HG03460 (cell line): ENCODE results near the gene RNF125.
A peak's percentile ranks its signal among the peaks of the same experiment; 100 is the strongest.

ENCODE experiments used
- ATAC-seq: cut with Tn5 transposase; IDR thresholded peaks from one replicate; pipeline ENCODE4 v1.9.1; 2021; ENCODE audit not compliant: unreplicated experiment

Gene RNF125

GRCh38 chr18:32021756-32022564 is 3.3 kb downstream of the RNF125 start:
- no peak for ATAC-seq

GRCh38 chr18:32025744-32026143 is 7.1 kb downstream of the RNF125 start:
- ATAC-seq, result no peak

- no peak for ATAC-seq
These were observed 8.0 kb downstream of the RNF125 start for GRCh38 chr18:32026491-32027086.

DNA sequence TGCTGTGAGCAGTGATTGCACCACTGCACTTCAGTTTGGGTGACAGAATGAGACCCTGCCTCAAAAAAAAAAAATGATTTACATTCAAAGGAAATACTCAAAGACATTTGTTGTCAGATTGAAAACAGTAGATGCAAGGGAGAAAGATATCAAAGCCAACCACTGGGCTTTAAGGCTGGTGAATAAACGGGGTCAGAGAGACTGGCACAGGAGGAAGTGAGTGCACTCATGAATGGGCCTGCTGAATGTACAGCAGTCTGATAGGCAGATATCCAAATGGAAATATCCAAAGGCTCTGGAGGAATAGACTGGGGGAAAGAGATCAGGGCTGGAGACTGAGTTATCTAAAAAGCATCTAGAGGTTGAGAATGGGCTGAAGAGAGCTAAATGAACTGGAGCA is 10.9 kb downstream of the RNF125 start:
- no peak for ATAC-seq

- ATAC-seq, result no peak
These were observed 14.0 kb downstream of the RNF125 start for GRCh38 chr18:32032609-32033008.

DNA sequence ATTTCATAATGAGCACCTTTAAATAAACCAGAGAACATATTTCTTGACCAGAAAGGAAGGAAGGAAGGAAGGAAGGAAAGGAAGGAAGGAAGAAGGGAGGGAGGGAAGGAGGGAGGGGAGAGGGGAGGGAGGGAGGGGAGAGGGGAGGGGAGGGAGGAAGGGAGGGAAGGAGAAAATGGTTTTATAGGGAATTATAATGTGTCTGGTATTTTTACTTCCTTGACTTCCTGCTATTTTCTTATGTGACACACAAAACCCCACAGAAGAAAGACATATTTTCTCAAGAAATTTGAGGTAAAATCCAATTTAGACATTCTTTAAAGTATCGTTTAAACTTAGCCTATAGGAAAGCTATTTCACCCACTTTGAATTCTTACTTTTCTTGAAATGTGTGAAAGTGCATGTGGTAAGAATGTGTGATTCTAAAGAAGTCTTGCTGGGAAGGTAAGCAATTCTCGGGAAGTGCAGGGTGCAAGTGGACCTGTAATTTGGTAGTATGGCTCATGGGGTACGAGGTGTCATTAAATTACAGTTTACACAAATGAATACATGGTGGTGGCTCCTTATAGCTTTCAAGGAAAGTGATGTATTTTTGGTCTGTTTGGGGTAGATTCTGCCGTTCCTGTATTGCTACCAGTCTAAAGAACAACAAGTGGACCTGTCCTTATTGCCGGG is 18.0 kb downstream of the RNF125 start:
- ATAC-seq, result no peak

DNA sequence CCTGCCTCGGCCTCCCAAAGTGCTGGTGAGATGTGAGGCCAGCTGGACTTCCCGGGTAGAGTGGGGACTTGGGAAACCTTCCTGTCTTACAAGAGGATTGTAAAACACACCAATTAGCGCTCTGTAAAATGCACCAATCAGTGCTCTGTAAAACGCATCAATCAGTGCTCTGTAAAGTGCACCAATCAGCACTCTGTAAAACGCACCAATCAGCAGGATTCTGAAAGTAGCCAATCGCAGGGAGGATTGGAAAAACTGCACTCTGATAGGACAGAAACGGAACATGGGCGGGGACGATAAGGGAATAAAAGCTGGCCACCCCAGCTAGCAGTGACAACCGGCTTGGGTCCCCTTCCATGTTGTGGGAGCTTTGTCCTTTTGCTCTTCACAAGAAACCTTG is 19.0 kb downstream of the RNF125 start:
- ATAC-seq, result no peak

GRCh38 chr18:32040936-32041335 is 22.3 kb downstream of the RNF125 start:
- peak; percentile 84 for ATAC-seq

DNA sequence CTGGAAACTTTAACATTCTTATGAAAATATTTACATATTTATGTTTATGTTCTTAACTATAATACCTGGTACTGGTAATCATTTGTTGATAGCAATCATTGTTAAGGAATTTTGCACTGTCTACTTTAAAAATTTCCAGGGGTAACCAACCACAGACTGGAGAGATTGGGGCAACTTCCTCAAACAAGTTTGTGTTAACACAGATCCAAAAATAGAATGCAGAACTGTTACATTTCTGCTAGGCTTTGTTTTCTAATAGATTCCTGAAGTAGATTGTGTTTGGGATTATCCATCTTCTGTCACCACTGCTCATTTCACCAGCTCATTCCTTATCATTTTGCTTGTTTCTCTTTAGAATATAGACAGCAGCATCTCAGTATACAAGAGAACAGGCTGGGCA is 23.7 kb downstream of the RNF125 start:
- no peak for ATAC-seq

DNA sequence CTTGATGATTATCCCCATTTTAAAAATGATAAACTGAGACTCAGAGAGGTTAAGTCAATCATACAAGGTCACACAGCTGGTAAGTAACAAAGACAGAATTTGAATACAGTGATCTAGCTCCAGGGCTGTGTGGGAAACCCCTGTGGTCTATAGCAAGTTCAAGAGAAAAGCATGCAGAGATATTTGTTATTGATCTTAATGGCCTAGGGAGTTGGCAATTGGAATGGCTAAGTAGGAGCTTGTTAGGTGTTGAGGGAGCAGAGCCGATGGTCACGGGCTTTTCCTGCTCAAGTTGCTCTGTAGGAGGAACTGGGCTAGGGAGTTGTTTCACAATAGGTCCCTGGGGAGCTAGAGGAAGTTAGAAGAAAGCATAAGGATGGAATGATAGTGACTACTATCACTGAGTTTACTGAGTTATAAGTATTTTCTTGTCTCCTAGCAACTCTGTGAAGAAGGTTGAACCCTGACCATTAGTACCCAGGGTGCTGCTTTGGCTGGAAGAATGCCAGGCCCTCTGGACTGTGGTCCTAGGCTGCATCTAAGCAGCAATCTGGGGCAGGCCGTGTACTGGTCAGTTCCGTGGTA is 30.0 kb downstream of the RNF125 start:
- peak; percentile 64 for ATAC-seq

DNA sequence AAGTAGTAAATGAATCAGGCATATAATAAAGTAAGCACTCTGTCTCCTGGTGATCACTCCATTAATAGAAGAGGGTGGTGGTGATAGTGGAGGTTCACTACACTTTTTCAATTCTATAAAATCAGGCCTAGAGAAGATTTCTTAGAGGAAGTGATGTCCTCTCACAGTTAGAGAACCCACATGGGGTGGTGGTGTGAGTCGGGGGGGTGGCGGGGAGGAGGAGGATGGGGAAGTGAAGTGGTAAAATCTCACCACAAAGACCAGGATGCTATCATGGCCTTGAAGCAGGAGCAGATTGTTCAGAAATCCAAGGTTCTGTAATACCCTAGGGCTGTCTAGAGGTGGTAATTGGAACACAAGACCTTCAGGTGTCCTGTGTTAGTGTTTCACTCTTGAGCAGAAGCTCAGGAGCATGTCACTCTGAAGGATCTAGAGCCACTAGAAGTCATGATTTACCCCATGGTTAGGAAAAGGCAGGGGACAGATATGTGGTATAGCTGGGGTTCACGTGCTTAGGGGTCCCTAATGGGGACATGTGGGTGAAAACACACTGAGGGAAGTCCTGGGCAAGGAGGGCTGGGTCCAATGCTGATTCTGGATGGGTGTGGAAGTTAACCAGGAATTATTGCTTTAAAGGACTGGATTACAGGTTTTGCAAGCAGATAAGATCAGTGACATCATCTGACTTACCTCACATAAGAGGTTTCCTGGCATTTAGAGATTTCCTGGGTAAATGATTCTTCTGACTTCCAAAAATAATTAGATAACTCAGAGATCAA is 31.0 kb downstream of the RNF125 start:
- ATAC-seq, result peak; percentile 31

DNA sequence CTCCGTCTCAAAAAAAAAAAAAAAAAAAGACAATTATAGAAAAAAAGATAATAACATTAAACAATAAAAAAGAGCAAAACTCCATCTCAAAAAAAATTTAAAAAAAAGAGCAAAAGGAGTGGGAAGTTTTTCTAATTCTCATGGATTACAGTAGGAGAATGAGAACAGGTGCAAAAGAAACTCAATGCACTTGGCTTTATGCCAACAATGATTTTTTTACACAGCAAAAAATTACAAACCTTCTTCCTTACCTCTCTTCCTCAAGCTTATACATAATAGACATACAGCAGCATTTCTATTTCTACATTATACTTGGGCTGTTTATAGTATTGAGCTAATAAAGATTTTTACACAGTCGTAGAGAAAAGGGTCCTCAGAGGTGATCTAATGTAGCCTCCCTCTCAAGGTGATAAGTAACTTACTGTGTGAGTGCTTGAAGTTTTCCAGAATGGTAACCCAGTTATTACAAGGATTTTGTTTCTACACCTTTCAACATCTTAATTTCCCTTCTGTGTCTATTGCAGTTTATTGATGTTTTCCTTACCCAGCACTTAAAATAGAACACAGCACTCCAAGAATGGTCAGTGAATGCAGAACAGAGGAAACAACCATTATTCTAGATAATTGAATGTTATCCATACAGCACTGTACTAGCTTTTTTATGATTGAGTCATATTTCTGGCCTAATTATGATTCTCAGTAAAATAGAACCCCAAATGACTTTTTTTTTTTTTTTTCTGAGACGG is 38.2 kb downstream of the RNF125 start:
- ATAC-seq, result no peak

DNA sequence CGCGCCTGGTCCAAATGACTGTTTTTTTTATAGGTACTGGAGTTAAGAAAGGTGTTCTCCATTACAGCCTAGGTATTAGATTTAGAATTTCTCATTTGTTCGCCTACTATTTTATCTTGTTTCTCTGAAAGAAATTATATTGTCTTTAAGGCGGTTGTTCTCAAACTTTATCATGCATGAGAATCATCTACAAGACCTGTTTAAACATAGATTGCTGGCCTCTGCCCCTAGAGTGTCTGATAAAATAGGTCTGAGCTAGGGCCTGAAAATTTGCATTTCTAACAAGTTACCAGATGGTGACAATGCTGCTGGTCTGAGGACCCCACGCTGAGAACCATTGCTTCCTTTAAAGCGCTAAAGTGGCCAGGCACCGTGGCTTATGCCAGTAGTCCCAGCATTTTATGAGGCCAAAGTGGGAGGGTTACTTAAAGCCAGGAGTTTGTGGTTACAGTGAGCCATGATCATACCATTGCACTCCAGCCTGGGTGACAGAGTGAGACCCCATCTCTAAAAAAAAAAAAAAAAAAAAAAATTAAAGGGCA is 39.1 kb downstream of the RNF125 start:
- no peak for ATAC-seq

DNA sequence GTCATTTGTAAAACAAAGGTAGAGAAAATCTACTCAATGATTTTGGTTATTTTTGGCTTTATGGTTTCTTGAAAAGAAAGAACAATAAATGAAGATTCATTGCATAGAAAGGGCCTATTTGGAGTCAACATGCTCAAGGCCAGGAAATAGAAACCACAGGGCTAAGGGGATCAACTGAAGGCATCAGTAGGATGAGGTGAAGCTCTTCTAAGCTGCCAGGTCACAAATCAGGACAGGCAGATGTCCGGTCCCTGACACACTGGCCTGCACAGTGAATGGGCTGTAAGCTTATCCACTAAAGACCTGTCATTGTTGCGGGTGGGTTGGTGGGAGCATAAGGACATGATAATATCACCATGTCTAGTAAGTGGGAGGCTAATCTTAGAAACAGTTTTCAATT is 41.4 kb downstream of the RNF125 start:
- ATAC-seq, result no peak

DNA sequence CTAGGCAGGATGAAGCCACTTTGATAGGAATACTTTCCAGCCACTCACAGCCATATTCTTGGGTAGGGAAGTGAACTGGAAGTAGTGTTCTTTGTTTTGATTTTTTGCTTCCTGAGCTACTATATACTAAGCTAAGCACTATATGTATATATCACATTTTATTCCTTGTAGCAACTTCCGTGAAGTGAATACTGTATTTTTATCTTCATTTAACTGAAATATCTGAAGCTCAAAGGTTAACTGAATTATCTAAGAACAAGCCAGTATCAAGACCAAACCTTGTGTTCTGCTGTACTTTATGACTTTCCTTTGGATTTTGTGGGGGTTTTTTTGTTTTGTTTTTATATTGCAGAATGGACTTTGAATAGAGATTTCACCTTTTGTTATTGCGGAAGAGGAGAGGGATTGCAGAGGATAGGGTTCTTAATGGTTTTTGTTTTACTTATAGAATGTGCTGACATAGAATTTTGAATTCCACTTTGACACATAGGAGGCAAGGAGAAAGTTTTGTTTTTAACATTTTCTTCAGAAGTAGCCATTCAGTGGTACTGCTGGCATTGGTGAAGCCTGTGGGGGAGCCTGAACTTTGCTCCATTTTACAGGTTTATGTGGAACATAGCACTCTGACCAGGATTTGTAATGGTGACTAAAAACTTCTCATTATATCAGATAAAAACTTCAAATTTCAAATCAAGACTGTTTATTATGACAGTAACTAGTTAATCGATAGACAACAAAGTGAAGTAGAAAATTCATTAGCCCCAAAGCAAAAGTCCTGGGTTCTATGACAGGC is 48.9 kb downstream of the RNF125 start:
- ATAC-seq, result no peak

GRCh38 chr18:32072321-32072720 is 53.7 kb downstream of the RNF125 start:
- ATAC-seq, result no peak

GRCh38 chr18:32074206-32074605 is 55.6 kb downstream of the RNF125 start:
- no peak for ATAC-seq

DNA sequence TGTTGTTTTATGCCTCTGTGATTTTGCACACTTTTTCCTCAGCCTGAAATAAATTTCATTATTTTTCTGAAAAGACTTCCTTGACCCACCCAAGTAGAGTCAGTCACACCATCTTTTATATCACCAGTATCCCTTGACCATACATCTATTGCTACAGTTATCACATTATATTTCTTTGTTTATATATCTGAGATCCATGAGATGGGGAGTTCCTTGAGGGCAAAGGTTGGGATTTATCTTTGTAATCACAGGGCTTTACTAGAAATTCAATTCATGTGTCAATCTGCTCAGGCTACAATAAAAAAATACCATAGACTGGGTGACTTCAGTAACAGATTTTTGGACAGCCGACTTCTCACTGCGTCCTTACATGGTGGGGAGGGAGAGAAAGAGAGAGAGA is 60.2 kb downstream of the RNF125 start:
- no peak for ATAC-seq

- no peak for ATAC-seq
These were observed 63.3 kb downstream of the RNF125 start for GRCh38 chr18:32081881-32082280.
